HG03565 (cell line): ENCODE data around the gene RBM4.
"Not testable (repeated sequence)": the region's sequence is repeated elsewhere in the genome, so short reads cannot be mapped to it uniquely, and the experiment has no call there.

Source experiments
- ATAC-seq: cut with Tn5 transposase; IDR thresholded peaks from one replicate; pipeline ENCODE4 v1.9.1; 2021; ENCODE audit warnings: mild to moderate bottlenecking, moderate library complexity; ENCODE audit not compliant: unreplicated experiment

RBM4 gene

GRCh38 chr11:66616379-66617154 lies 21.9 kb upstream of the RBM4 start, which contains the start of gene RBM14:
Gene RBM14 (plus strand): TSS chr11:66616630. CDS start chr11:66616721, 91 bp downstream.
- ATAC-seq, result peak; percentile 90

GRCh38 chr11:66617155-66617834 lies 21.2 kb upstream of the RBM4 start:
- ATAC-seq, result no peak

- ATAC-seq, result no peak
Measured at GRCh38 chr11:66619080-66619554, 19.4 kb upstream of the RBM4 start.

GRCh38 chr11:66624450-66624849 lies 14.1 kb upstream of the RBM4 start:
- no peak for ATAC-seq

- no peak for ATAC-seq
Measured at GRCh38 chr11:66625041-66625751, 13.3 kb upstream of the RBM4 start.

GRCh38 chr11:66625752-66626149 lies 12.8 kb upstream of the RBM4 start:
- no peak for ATAC-seq

- no peak for ATAC-seq
Measured at GRCh38 chr11:66626382-66626781, 12.1 kb upstream of the RBM4 start.

- ATAC-seq, result no peak
Measured at GRCh38 chr11:66626926-66627325, 11.6 kb upstream of the RBM4 start.

GRCh38 chr11:66628061-66628603 lies 10.4 kb upstream of the RBM4 start:
- ATAC-seq, result no peak

GRCh38 chr11:66629356-66629755 lies 9.1 kb upstream of the RBM4 start:
- no peak for ATAC-seq

GRCh38 chr11:66631883-66632282 lies 6.6 kb upstream of the RBM4 start:
- no peak for ATAC-seq

GRCh38 chr11:66632952-66633351 lies 5.6 kb upstream of the RBM4 start:
- no peak for ATAC-seq

- no peak for ATAC-seq
Measured at GRCh38 chr11:66636411-66636810, 2.1 kb upstream of the RBM4 start.

GRCh38 chr11:66637557-66638176 lies 836 bp upstream of the RBM4 start:
- no peak for ATAC-seq

- ATAC-seq, result no peak
Measured at GRCh38 chr11:66639066-66639813, 737 bp downstream of the RBM4 start.

GRCh38 chr11:66639814-66640340 lies 1.4 kb downstream of the RBM4 start:
- not testable (repeated sequence) for ATAC-seq

GRCh38 chr11:66641834-66642233 lies 3.3 kb downstream of the RBM4 start:
- no peak for ATAC-seq

GRCh38 chr11:66643745-66644437 lies 5.4 kb downstream of the RBM4 start:
- no peak for ATAC-seq

- ATAC-seq, result no peak
Measured at GRCh38 chr11:66646828-66647227, 8.3 kb downstream of the RBM4 start.
